ENCODE results near the gene ACOX1. TPM values are rescaled to one million over a fixed set of nuclear protein-coding genes. Genes with fewer than 3 reads are reported as not detected.

Gene ACOX1
- total RNA-seq, 5 donors from 2014 or later (not counting 1 experiment from before 2014, with no cell fraction given): 17.6 to 33.8 (median 29.1) TPM

DNA sequence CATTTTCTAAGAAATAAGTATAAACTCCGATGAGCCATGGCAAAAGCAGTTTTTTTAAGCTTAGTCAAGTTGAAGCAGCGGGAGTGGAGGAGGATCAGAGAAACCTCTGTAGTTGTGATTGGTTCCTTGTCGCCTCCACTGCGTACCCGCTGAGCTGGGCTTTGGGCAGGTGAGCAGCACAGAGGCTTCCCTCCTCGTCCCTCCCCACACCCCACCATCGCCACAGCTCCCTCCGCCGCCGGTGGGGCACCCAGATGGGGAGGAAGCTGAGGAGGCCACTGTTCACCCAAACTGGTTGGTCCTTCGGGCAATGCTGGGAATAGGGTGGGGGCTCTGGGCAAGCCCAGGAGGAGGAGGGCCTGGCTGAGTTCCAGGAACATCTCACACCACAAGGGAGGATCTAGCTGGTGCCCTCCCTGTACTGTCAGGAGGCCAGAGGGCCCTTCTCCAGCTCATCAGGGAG lies 69.1 kb downstream of the ACOX1 start:
- Histone ChIP-seq H3K9me3 (no peaks in the 10 kb centered on the region), H3K4me1 (ENCODE audit: control insufficient read depth in 1 of 2, extremely low read depth in 1 of 2, insufficient read depth in 2 of 2, low read length in 2 of 2) (peaks cover 0 to 11% of the 10 kb centered on the region in 2 experiments), H3K36me3 (ENCODE audit: control insufficient read depth in 2 of 2, extremely low read depth in 1 of 2, insufficient read depth in 1 of 2, low read length in 1 of 2) (peaks cover 2 to 6% of the 10 kb centered on the region in 2 donors), H3K4me3 (ENCODE audit: control insufficient read depth in 1 of 2, extremely low read depth in 1 of 2, low read length in 1 of 2) (no peak overlapping the region), H3K27me3 (replicated peaks in 1 of 2; ENCODE audit: control insufficient read depth in 2 of 2, extremely low read depth in 1 of 2, insufficient read depth in 2 of 2, low read length in 1 of 2) (no peaks in the 10 kb centered on the region), H3K27ac (ENCODE audit: low read length) (no peak overlapping the region)
- DNase-seq: no peak
- Mint-ChIP-seq H3K9me3 (no peaks in the 10 kb centered on the region), H3K27ac (peak overlapping the region in 1 of 2 donors; percentile 39), H3K36me3 (peaks cover 4% of the 10 kb centered on the region), H3K27me3 (no peaks in the 10 kb centered on the region), H3K4me1 (peaks cover 0 to 13% (median 10%) of the 10 kb centered on the region in 3 donors), H3K4me3 (peak overlapping the region in 1 of 3 donors; percentile 6)
- CTCF ChIA-PET: interaction anchor here (0.6 to 1.6 kb wide), 6 partner anchors 27 to 492 kb away, joined by 3 to 5 read pairs (median 3); no protein-coding TSS in a partner anchor
- no peak for ATAC-seq (replicated peaks in 1 of 4)
- POLR2A ChIA-PET: no interaction called here
- 60% methylated on average over 2 of the region's 11 CpGs for WGBS (ENCODE audit: insufficient coverage)

DNA sequence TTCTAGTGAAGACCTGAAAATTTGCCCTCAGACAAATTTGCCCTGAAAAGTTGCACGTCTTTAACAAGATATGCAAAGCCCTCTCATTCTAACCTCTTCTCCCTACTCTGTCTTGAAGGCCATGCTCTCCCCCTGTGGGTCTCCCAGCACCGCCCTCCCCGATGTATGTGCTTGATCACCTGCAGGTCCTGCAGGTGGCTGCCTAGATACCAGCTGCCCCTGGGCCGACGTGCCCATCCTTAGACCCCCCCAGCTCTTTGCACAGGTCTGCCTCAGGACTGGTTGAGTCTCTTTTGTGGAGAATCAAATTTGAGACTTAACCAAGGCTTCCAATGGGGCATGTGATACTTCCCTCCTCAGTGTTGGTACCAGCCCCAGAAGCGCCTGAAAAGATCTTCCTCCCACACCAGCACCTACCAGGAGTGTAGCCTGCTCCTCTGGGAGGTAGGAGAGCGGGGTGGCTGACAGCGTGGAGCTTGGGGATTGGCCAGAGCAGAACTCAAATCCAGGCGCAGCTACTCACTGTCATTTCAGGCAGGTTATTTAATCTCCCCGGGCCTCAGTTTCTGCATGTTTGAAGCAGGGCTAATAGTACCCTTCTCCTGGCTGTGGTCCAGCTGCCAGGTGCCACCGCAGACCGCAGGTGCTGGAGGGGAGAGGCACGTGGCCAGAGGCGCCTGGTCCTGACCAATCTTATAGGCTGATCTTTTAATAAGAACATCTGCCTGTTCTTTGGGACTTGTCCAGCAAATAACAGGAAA lies 69.7 kb downstream of the ACOX1 start:
- no peak overlapping the region for H3K4me3 Mint-ChIP-seq
- no peak for DNase-seq
- ChIA-PET CTCF (interaction anchor here (0.6 to 1.6 kb wide), 5 partner anchors 27 to 493 kb away, joined by 3 to 5 read pairs (median 3); no protein-coding TSS in a partner anchor), POLR2A (no interaction called here)
- H3K4me1 ChIP-seq (ENCODE audit: control insufficient read depth in 1 of 2, extremely low read depth in 1 of 2, insufficient read depth in 2 of 2, low read length in 2 of 2): peaks cover 0 to 14% of the 10 kb centered on the region in 2 experiments
- H3K27me3 ChIP-seq (replicated peaks in 1 of 2; ENCODE audit: control insufficient read depth in 2 of 2, extremely low read depth in 1 of 2, insufficient read depth in 2 of 2, low read length in 1 of 2): no peaks in the 10 kb centered on the region
- no peaks in the 10 kb centered on the region for H3K9me3 ChIP-seq
- H3K27me3 Mint-ChIP-seq: no peaks in the 10 kb centered on the region
- 96% methylated on average over 9 of the region's 14 CpGs for WGBS (ENCODE audit: insufficient coverage)
- H3K27ac ChIP-seq (ENCODE audit: low read length): no peak overlapping the region
- peaks cover 2 to 6% of the 10 kb centered on the region in 2 donors for H3K36me3 ChIP-seq (ENCODE audit: control insufficient read depth in 2 of 2, extremely low read depth in 1 of 2, insufficient read depth in 1 of 2, low read length in 1 of 2)
- peaks cover 3% of the 10 kb centered on the region for H3K36me3 Mint-ChIP-seq
- H3K9me3 Mint-ChIP-seq: no peaks in the 10 kb centered on the region
- no peak for ATAC-seq (replicated peaks in 1 of 4)
- no peak overlapping the region for H3K27ac Mint-ChIP-seq
- H3K4me3 ChIP-seq (ENCODE audit: control insufficient read depth in 1 of 2, extremely low read depth in 1 of 2, low read length in 1 of 2): no peak overlapping the region
- peaks cover under 1 to 15% (median 10%) of the 10 kb centered on the region in 3 donors for H3K4me1 Mint-ChIP-seq

DNA sequence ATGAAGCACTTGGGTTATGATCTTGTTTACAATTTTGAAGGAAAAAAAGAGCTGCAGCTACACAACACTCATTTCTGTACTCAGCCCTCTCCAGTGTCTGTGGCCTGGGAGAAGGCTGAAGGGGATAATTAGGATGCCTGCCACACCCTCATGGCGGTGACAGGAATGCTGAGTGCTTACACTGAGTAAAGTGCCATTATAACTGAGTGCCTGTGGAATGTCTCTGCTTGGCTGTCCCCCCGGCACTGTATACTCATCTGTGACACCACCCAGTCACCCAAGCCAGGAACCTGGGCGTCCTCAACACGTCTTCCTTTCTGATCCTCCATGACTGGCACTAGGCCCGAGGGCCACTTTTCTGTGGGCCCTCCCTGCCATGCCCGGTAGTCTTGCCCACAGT lies 70.8 kb downstream of the ACOX1 start:
- H3K4me1 Mint-ChIP-seq: peaks cover 6 to 20% (median 16%) of the 10 kb centered on the region in 3 donors
- no peaks in the 10 kb centered on the region for H3K36me3 Mint-ChIP-seq
- ATAC-seq (replicated peaks in 1 of 4) (no peak), DNase-seq (no peak)
- ChIA-PET CTCF (interaction anchor here in 1 of 2 donors (1.6 kb wide), 1 partner anchor 26 kb away, joined by 3 read pairs; no protein-coding TSS in a partner anchor), POLR2A (no interaction called here)
- H3K4me3 ChIP-seq (ENCODE audit: control insufficient read depth in 1 of 2, extremely low read depth in 1 of 2, low read length in 1 of 2): no peak overlapping the region
- no peaks in the 10 kb centered on the region for H3K9me3 Mint-ChIP-seq
- no peaks in the 10 kb centered on the region for H3K27me3 Mint-ChIP-seq
- no peak overlapping the region for H3K4me3 Mint-ChIP-seq
- H3K36me3 ChIP-seq (ENCODE audit: control insufficient read depth in 2 of 2, extremely low read depth in 1 of 2, insufficient read depth in 1 of 2, low read length in 1 of 2): peaks cover 2 to 7% of the 10 kb centered on the region in 2 donors
- H3K9me3 ChIP-seq: no peaks in the 10 kb centered on the region
- H3K4me1 ChIP-seq (ENCODE audit: control insufficient read depth in 1 of 2, extremely low read depth in 1 of 2, insufficient read depth in 2 of 2, low read length in 2 of 2): peaks cover 0 to 22% of the 10 kb centered on the region in 2 experiments
- H3K27ac ChIP-seq (ENCODE audit: low read length): no peak overlapping the region
- 89% methylated on average over 6 of the region's 6 CpGs for WGBS (ENCODE audit: insufficient coverage)
- H3K27ac Mint-ChIP-seq: no peak overlapping the region
- no peaks in the 10 kb centered on the region for H3K27me3 ChIP-seq (replicated peaks in 1 of 2; ENCODE audit: control insufficient read depth in 2 of 2, extremely low read depth in 1 of 2, insufficient read depth in 2 of 2, low read length in 1 of 2)

DNA sequence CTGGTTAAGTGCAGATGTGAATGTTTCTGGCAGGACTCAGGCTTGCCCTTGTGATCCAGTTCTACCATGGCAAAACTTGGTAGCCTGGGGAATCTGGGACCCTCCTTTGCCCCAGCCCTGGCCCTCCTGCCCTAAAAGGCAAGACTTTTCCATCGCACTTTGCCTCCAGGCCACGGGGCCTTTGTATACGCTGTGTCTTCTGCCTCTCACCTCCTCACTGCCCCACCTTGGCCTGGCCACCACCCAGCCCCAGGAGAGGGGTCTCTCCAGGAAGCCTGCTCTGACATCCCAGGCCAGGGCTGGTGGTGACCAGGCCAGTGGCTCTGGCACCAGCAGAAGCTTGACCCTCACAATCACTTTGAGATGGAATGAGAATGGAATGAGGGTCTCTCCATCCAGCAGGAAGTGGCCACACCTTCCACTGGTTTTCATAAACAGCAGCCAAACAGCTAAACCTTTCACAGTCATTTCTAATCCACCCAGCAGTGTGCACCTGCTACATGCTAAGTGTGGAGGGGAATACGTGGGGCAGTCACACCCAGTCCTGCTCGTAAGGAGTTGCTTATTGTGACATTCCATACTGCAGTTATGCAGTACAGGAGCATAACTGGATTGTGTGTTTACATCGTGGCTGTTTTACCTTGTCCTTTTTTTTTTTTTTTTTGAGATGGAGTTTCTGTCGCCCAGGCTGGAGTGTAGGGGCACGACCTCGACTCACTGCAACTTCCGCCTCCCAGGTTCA lies 72.7 kb downstream of the ACOX1 start:
- peaks cover 2 to 18% of the 10 kb centered on the region in 2 donors for H3K36me3 ChIP-seq (ENCODE audit: control insufficient read depth in 2 of 2, extremely low read depth in 1 of 2, insufficient read depth in 1 of 2, low read length in 1 of 2)
- CTCF ChIA-PET: interaction anchor here in 1 of 2 donors (0.7 kb wide), 1 partner anchor 1039 kb away, joined by 7 read pairs; no protein-coding TSS in a partner anchor
- H3K27ac ChIP-seq (ENCODE audit: low read length): peak overlapping the region; percentile 81
- POLR2A ChIA-PET: interaction anchor here in 1 of 2 donors (0.7 kb wide), 1 partner anchor 27 kb away, joined by 4 read pairs; no protein-coding TSS in a partner anchor
- 100% methylated on average over 1 of the region's 10 CpGs for WGBS (ENCODE audit: insufficient coverage)
- Mint-ChIP-seq H3K4me1 (peaks cover 6 to 20% (median 16%) of the 10 kb centered on the region in 3 donors), H3K36me3 (no peaks in the 10 kb centered on the region), H3K9me3 (no peaks in the 10 kb centered on the region), H3K27ac (peak overlapping the region; percentile 49 to 59), H3K27me3 (no peaks in the 10 kb centered on the region), H3K4me3 (peak overlapping the region; percentile 34 to 87 (median 62))
- H3K4me3 ChIP-seq (ENCODE audit: control insufficient read depth in 1 of 2, extremely low read depth in 1 of 2, low read length in 1 of 2): no peak overlapping the region
- DNase-seq: no peak
- H3K9me3 ChIP-seq: no peaks in the 10 kb centered on the region
- ATAC-seq (replicated peaks in 1 of 4): no peak
- H3K4me1 ChIP-seq (ENCODE audit: control insufficient read depth in 1 of 2, extremely low read depth in 1 of 2, insufficient read depth in 2 of 2, low read length in 2 of 2): peaks cover 0 to 23% of the 10 kb centered on the region in 2 experiments
- no peaks in the 10 kb centered on the region for H3K27me3 ChIP-seq (replicated peaks in 1 of 2; ENCODE audit: control insufficient read depth in 2 of 2, extremely low read depth in 1 of 2, insufficient read depth in 2 of 2, low read length in 1 of 2)

DNA sequence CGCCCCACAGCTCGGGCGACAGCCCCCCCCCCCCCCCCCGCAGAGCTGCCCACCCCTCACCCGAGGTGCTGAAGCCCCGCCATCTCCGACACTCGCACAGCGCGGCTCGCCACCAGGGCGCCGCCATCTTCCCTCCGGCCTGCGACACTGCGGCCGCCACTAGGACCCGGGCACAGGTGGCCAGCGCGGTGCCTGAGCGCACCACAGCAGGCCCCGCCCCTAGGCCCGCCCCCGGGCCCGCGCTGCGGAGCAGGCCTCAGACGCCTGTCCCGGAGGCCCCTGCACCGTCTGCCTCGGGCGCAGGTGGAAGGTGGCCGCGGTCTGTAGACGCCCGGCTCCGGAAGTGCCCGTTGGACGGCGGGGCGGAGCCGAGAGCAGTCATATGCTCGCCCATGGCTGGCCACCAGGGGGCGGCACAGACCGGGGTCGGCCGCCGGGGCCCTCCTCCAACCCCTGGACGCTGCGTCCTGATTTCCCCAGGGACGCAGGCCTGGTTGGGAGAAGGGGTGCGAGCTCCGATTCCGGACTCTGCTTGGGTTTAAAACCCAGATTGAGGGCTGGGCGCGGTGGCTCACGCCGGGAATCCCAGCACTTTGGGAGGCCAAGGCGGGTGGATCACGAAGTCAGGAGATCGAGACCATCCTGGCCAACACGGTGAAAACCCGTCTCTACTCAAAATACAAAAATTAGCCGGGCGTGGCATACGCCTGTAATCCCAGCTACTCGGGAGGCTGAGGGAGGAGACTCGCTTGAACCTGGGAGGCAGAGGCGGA lies 74.0 kb downstream of the ACOX1 start, which contains the start of gene MRPL38:
Gene MRPL38 (minus strand): TSS at position 136 of the 773 bp plus-strand sequence. CDS start 9 bp downstream, at position 127.
- ChIA-PET CTCF (interaction anchor here (0.6 to 1.6 kb wide), 8 partner anchors 12 to 238 kb away, joined by 3 to 9 read pairs (median 4); partner anchors contain the start of genes RECQL5 (in 1 of the 2) and WBP2 (in 1 of the 2)), POLR2A (interaction anchor here (0.6 kb wide), 2 partner anchors 237 to 291 kb away, joined by 3 to 9 read pairs; no protein-coding TSS in a partner anchor)
- peak within 1 kb of the TSS; percentile 62 to 82 for H3K4me3 ChIP-seq (ENCODE audit: control insufficient read depth in 1 of 2, extremely low read depth in 1 of 2, low read length in 1 of 2)
- no peaks in the 10 kb centered on the region for H3K9me3 ChIP-seq
- peak; percentile 94 to 97 (median 95) for ATAC-seq (replicated peaks in 1 of 4)
- H3K27me3 ChIP-seq (replicated peaks in 1 of 2; ENCODE audit: control insufficient read depth in 2 of 2, extremely low read depth in 1 of 2, insufficient read depth in 2 of 2, low read length in 1 of 2): no peaks in the 10 kb centered on the region
- WGBS (ENCODE audit: insufficient coverage): under 1% methylated on average over 52 of the region's 69 CpGs
- Mint-ChIP-seq H3K4me1 (peaks cover 6 to 19% (median 14%) of the 10 kb centered on the region in 3 donors), H3K27me3 (no peaks in the 10 kb centered on the region), H3K36me3 (peaks cover 4% of the 10 kb centered on the region), H3K4me3 (peak within 1 kb of the TSS; percentile 84 to 91 (median 87)), H3K27ac (peak within 1 kb of the TSS; percentile 89 to 93), H3K9me3 (no peaks in the 10 kb centered on the region)
- peak within 1 kb of the TSS; percentile 81 for H3K27ac ChIP-seq (ENCODE audit: low read length)
- peaks cover 6 to 31% of the 10 kb centered on the region in 2 donors for H3K36me3 ChIP-seq (ENCODE audit: control insufficient read depth in 2 of 2, extremely low read depth in 1 of 2, insufficient read depth in 1 of 2, low read length in 1 of 2)
- peaks cover 0 to 23% of the 10 kb centered on the region in 2 experiments for H3K4me1 ChIP-seq (ENCODE audit: control insufficient read depth in 1 of 2, extremely low read depth in 1 of 2, insufficient read depth in 2 of 2, low read length in 2 of 2)
- peak; percentile 78 to 96 (median 87) for DNase-seq

Measured in T-cell (primary cell).